ENCODE results near the gene TBCD. TPM values are rescaled to one million over a fixed set of nuclear protein-coding genes. Genes with fewer than 3 reads are reported as not detected.
A peak's percentile ranks its signal among the peaks of the same experiment; 100 is the strongest.

The TBCD gene
- polyA plus RNA-seq, 4 donors: 63.9 to 73.8 (median 69.0) TPM

- DNase-seq (ENCODE audit: low read depth in 4 of 4, low spot score in 3 of 4): no peak
Measured at GRCh38 chr17:82788206-82789001, 36.5 kb downstream of the TBCD start.

GRCh38 chr17:82789051-82789592, 37.3 kb downstream of the TBCD start:
- no peak for DNase-seq (ENCODE audit: low read depth in 4 of 4, low spot score in 3 of 4)

GRCh38 chr17:82789806-82790205, 37.9 kb downstream of the TBCD start:
- DNase-seq (ENCODE audit: low read depth in 4 of 4, low spot score in 3 of 4): no peak

GRCh38 chr17:82790391-82790790, 38.5 kb downstream of the TBCD start:
- no peak for DNase-seq (ENCODE audit: low read depth in 4 of 4, low spot score in 3 of 4)

- peak in 1 of 4 donors; percentile 34 for DNase-seq (ENCODE audit: low read depth in 4 of 4, low spot score in 3 of 4)
Measured at GRCh38 chr17:82791532-82791931, 39.7 kb downstream of the TBCD start.

GRCh38 chr17:82793974-82794630, 42.2 kb downstream of the TBCD start:
- DNase-seq (ENCODE audit: low read depth in 4 of 4, low spot score in 3 of 4): no peak

- no peak for DNase-seq (ENCODE audit: low read depth in 4 of 4, low spot score in 3 of 4)
Measured at GRCh38 chr17:82794781-82795482, 43.1 kb downstream of the TBCD start.

GRCh38 chr17:82795615-82796014, 43.8 kb downstream of the TBCD start:
- DNase-seq (ENCODE audit: low read depth in 4 of 4, low spot score in 3 of 4): no peak

- no peak for DNase-seq (ENCODE audit: low read depth in 4 of 4, low spot score in 3 of 4)
Measured at GRCh38 chr17:82797061-82797460, 45.2 kb downstream of the TBCD start.

GRCh38 chr17:82798752-82799151, 46.9 kb downstream of the TBCD start:
- DNase-seq (ENCODE audit: low read depth in 4 of 4, low spot score in 3 of 4): no peak

- DNase-seq (ENCODE audit: low read depth in 4 of 4, low spot score in 3 of 4): no peak
Measured at GRCh38 chr17:82799591-82799990, 47.7 kb downstream of the TBCD start.

GRCh38 chr17:82800885-82801284, 49.0 kb downstream of the TBCD start:
- no peak for DNase-seq (ENCODE audit: low read depth in 4 of 4, low spot score in 3 of 4)

GRCh38 chr17:82801377-82801970, 49.6 kb downstream of the TBCD start:
- DNase-seq (ENCODE audit: low read depth in 4 of 4, low spot score in 3 of 4): no peak

- DNase-seq (ENCODE audit: low read depth in 4 of 4, low spot score in 3 of 4): no peak
Measured at GRCh38 chr17:82802075-82802780, 50.4 kb downstream of the TBCD start.

- DNase-seq (ENCODE audit: low read depth in 4 of 4, low spot score in 3 of 4): no peak
Measured at GRCh38 chr17:82803185-82803584, 51.3 kb downstream of the TBCD start.

GRCh38 chr17:82803606-82804005, 51.7 kb downstream of the TBCD start:
- no peak for DNase-seq (ENCODE audit: low read depth in 4 of 4, low spot score in 3 of 4)

- no peak for DNase-seq (ENCODE audit: low read depth in 4 of 4, low spot score in 3 of 4)
Measured at GRCh38 chr17:82804442-82805191, 52.8 kb downstream of the TBCD start.

GRCh38 chr17:82805254-82805653, 53.4 kb downstream of the TBCD start:
- no peak for DNase-seq (ENCODE audit: low read depth in 4 of 4, low spot score in 3 of 4)

GRCh38 chr17:82805823-82806222, 54.0 kb downstream of the TBCD start:
- DNase-seq (ENCODE audit: low read depth in 4 of 4, low spot score in 3 of 4): no peak

- DNase-seq (ENCODE audit: low read depth in 4 of 4, low spot score in 3 of 4): no peak
Measured at GRCh38 chr17:82806645-82807044, 54.8 kb downstream of the TBCD start.

Data from right renal pelvis (tissue), 4 donors.